H1 (cell line): ENCODE results near the gene UTP3. TPM values are rescaled to one million over a fixed set of nuclear protein-coding genes. Genes with fewer than 3 reads are reported as not detected.

Experiments used
- CTCF ChIA-PET: fragments of 300-600 bp; sonication (Branson Sonifier 250); formaldehyde crosslinking; loops from one replicate; lab custom pipeline; 2021; ENCODE audit not compliant: partially characterized antibody; lab: Charles Lee
- POLR2A ChIA-PET: fragments of 300-600 bp; sonication (Branson Sonifier 250); formaldehyde crosslinking; loops from one replicate; lab custom pipeline; 2021; ENCODE audit warnings: inconsistent platforms; ENCODE audit not compliant: partially characterized antibody; lab: Charles Lee
- DNase-seq, 2 experiments: peaks; one replicate each; pipeline versions ENCODE4 v3.0.0 to v3.0.0-alpha.2; 2010 to 2022; ENCODE audit warnings: low spot score in 2 of 2, low read depth in 1 of 2, mixed read lengths in 1 of 2
- FAIRE-seq: peaks from 2 replicates; lab custom pipeline; 2011; peaks lifted over from hg19 to GRCh38; lab: Jason Lieb, UNC
- H2AFZ ChIP-seq: 2 replicates; pipeline ENCODE4 v1.8.1; 2012; ENCODE audit warnings: low read length, inconsistent platforms
- H2AK5ac ChIP-seq: 2 replicates; pipeline ENCODE4 v1.6.1; 2013; ENCODE audit warnings: low read depth, low read length
- H2BK120ac ChIP-seq: replicated peaks from 2 replicates; pipeline ENCODE3; 2013; ENCODE audit warnings: low read depth, low read length, inconsistent platforms
- H2BK12ac ChIP-seq: 2 replicates; pipeline ENCODE4 v1.6.1; 2013; ENCODE audit warnings: low read depth, low read length
- H2BK15ac ChIP-seq: 2 replicates; pipeline ENCODE4 v1.6.1; 2013; ENCODE audit warnings: low read length
- H2BK20ac ChIP-seq: 2 replicates; pipeline ENCODE4 v1.6.1; 2013; ENCODE audit warnings: low read length
- H2BK5ac ChIP-seq: 2 replicates; pipeline ENCODE4 v1.6.1; 2013; ENCODE audit warnings: low read depth, low read length
- H3K14ac ChIP-seq: 2 replicates; pipeline ENCODE4 v1.6.1; 2013; ENCODE audit warnings: inconsistent platforms; ENCODE audit not compliant: insufficient read length
- H3K18ac ChIP-seq: 2 replicates; pipeline ENCODE4 v1.6.1; 2013; ENCODE audit warnings: low read length; ENCODE audit errors: extremely low read depth
- H3K23ac ChIP-seq: 2 replicates; pipeline ENCODE4 v1.6.1; 2013; ENCODE audit warnings: inconsistent platforms; ENCODE audit not compliant: insufficient read length
- H3K23me2 ChIP-seq: 2 replicates; pipeline ENCODE4 v1.6.1; 2013; ENCODE audit warnings: low read depth, low read length
- H3K27ac ChIP-seq: 2 replicates; pipeline ENCODE4 v1.6.1; 2011; ENCODE audit warnings: low read depth, low read length, inconsistent platforms
- H3K27me3 ChIP-seq, 4 experiments: replicated peaks in 1 of 4; 1 replicate in 1 of 4; 2 replicates in 3 of 4; pipeline versions ENCODE4 v1.6.1 to v1.8.1; 2011 to 2013; ENCODE audit warnings: low read length in 3 of 4, mild to moderate bottlenecking in 3 of 4, inconsistent platforms in 2 of 4, mixed read lengths in 2 of 4, moderate library complexity in 1 of 4; ENCODE audit not compliant: control insufficient read depth in 3 of 4, insufficient read depth in 3 of 4; ENCODE audit errors: extremely low read depth in 1 of 4
- H3K36me3 ChIP-seq, 4 experiments: 2 replicates each; pipeline versions ENCODE4 v1.6.1 to v1.8.1; 2011 to 2013; ENCODE audit warnings: mild to moderate bottlenecking in 4 of 4, low read length in 3 of 4, moderate library complexity in 2 of 4, control low read depth in 1 of 4, inconsistent platforms in 1 of 4; ENCODE audit not compliant: insufficient read depth in 4 of 4, control insufficient read depth in 2 of 4
- H3K4ac ChIP-seq: replicated peaks from 2 replicates; pipeline ENCODE3; 2013; ENCODE audit warnings: low read length, low read depth, mixed read lengths, inconsistent platforms; ENCODE audit not compliant: insufficient read length
- H3K4me1 ChIP-seq, 4 experiments: replicated peaks in 1 of 4; 1 replicate in 1 of 4; 2 replicates in 3 of 4; pipeline versions ENCODE4 v1.6.1 to v1.8.1; 2011 to 2013; ENCODE audit warnings: low read length in 3 of 4, inconsistent platforms in 2 of 4, mixed read lengths in 1 of 4; ENCODE audit not compliant: insufficient read depth in 4 of 4, control insufficient read depth in 3 of 4
- H3K4me2 ChIP-seq, 2 experiments: 2 replicates each; pipeline versions ENCODE4 v1.6.1 to v1.8.1; 2011 to 2013; ENCODE audit warnings: low read depth in 2 of 2, low read length in 2 of 2, control low read depth in 1 of 2, inconsistent platforms in 1 of 2, mild to moderate bottlenecking in 1 of 2; ENCODE audit not compliant: insufficient read depth in 1 of 2
- H3K4me3 ChIP-seq, 4 experiments: fragments of 200-600, 300-600 bp in 1 of 4; sonication (generic), shearing (Covaris generic), sonication (Bioruptor Twin) in 1 of 4; 2 replicates each; pipeline versions ENCODE4 v1.5.1 to v1.8.1; 2011 to 2016; ENCODE audit warnings: low read length in 4 of 4, low read depth in 3 of 4, control low read depth in 2 of 4, inconsistent platforms in 2 of 4, mild to moderate bottlenecking in 2 of 4, mixed read lengths in 1 of 4, moderate library complexity in 1 of 4; ENCODE audit not compliant: insufficient read depth in 2 of 4; ENCODE audit errors: extremely low read depth in 1 of 4
- H3K56ac ChIP-seq: replicated peaks from 2 replicates; pipeline ENCODE3; 2013; ENCODE audit warnings: low read depth, mild to moderate bottlenecking, mixed read lengths, low read length, inconsistent platforms; ENCODE audit not compliant: insufficient read length
- H3K79me1 ChIP-seq: 2 replicates; pipeline ENCODE4 v1.6.1; 2013; ENCODE audit warnings: low read depth, low read length, control low read depth
- H3K79me2 ChIP-seq, 2 experiments: 2 replicates each; pipeline versions ENCODE4 v1.6.1 to v1.8.1; 2012 to 2013; ENCODE audit warnings: low read length in 2 of 2, mild to moderate bottlenecking in 2 of 2, inconsistent platforms in 1 of 2; ENCODE audit not compliant: insufficient read depth in 2 of 2, control insufficient read depth in 1 of 2
- H3K9ac ChIP-seq, 4 experiments: replicated peaks in 1 of 4; 1 replicate in 1 of 4; 2 replicates in 3 of 4; pipeline versions ENCODE4 v1.6.1 to v1.8.1; 2011 to 2013; ENCODE audit warnings: low read depth in 3 of 4, low read length in 3 of 4, control low read depth in 2 of 4, mild to moderate bottlenecking in 2 of 4, moderate library complexity in 2 of 4, inconsistent platforms in 1 of 4; ENCODE audit errors: extremely low read depth in 1 of 4
- H3K9me3 ChIP-seq, 2 experiments: 2 replicates each; pipeline versions ENCODE4 v1.6.1 to v1.8.1; 2012 to 2013; ENCODE audit warnings: mild to moderate bottlenecking in 2 of 2, moderate library complexity in 2 of 2, control low read depth in 1 of 2, inconsistent platforms in 1 of 2, low read depth in 1 of 2, low read length in 1 of 2, mixed read lengths in 1 of 2; ENCODE audit not compliant: insufficient read depth in 2 of 2
- H4K20me1 ChIP-seq, 2 experiments: replicated peaks in 1 of 2; 2 replicates each; pipeline versions ENCODE3 to v1.8.1; 2011 to 2013; ENCODE audit warnings: inconsistent platforms in 2 of 2, low read length in 2 of 2, mild to moderate bottlenecking in 1 of 2; ENCODE audit not compliant: insufficient read depth in 2 of 2, control insufficient read depth in 1 of 2
- H4K5ac ChIP-seq: 2 replicates; pipeline ENCODE4 v1.6.1; 2013; ENCODE audit warnings: low read length, low read depth, mixed read lengths, inconsistent platforms; ENCODE audit not compliant: insufficient read length
- H4K8ac ChIP-seq: 2 replicates; pipeline ENCODE4 v1.8.0; 2013; ENCODE audit warnings: mild to moderate bottlenecking, moderate library complexity, low read length, inconsistent platforms; ENCODE audit not compliant: insufficient read depth; ENCODE audit errors: extremely low read depth
- H4K91ac ChIP-seq: replicated peaks from 2 replicates; pipeline ENCODE3; 2013; ENCODE audit warnings: low read length, mixed read lengths, inconsistent platforms; ENCODE audit not compliant: insufficient read length
- CTBP2 ChIP-seq: IDR thresholded peaks from 2 replicates; pipeline ENCODE4 v1.7.0; 2011; ENCODE audit warnings: borderline replicate concordance, mild to moderate bottlenecking, moderate library complexity, mixed read lengths, low read length; ENCODE audit not compliant: insufficient read depth, insufficient read length
- EGR1 ChIP-seq: IDR thresholded peaks from 2 replicates; pipeline ENCODE4 v1.6.1; 2011; ENCODE audit warnings: low read depth, low read length, borderline replicate concordance
- EZH2 ChIP-seq: fragments of 200-600 bp; sonication (generic); IDR thresholded peaks from 2 replicates; pipeline ENCODE4 v1.7.1; 2012; ENCODE audit warnings: low read depth, mild to moderate bottlenecking, moderate library complexity, low read length, inconsistent platforms; ENCODE audit not compliant: severe bottlenecking
- HDAC2 ChIP-seq, 2 experiments: fragments of 300-600 bp in 1 of 2; sonication (generic) in 1 of 2; IDR thresholded peaks; 2 replicates each; pipeline ENCODE4 v1.6.1; 2011 to 2012; ENCODE audit warnings: low read depth in 2 of 2, low read length in 2 of 2, mild to moderate bottlenecking in 2 of 2, moderate library complexity in 2 of 2, borderline replicate concordance in 1 of 2, inconsistent platforms in 1 of 2
- KDM4A ChIP-seq: IDR thresholded peaks from one replicate; pipeline ENCODE4 v1.7.1; 2012; ENCODE audit warnings: low read depth, mild to moderate bottlenecking, moderate library complexity, low read length, inconsistent platforms; ENCODE audit not compliant: severe bottlenecking
- POLR2A ChIP-seq, 2 experiments: IDR thresholded peaks; 1 replicate in 1 of 2; 2 replicates in 1 of 2; pipeline ENCODE4 v1.6.1; 2011; ENCODE audit warnings: low read depth in 2 of 2, low read length in 2 of 2, mild to moderate bottlenecking in 2 of 2; ENCODE audit errors: control extremely low read depth in 1 of 2
- TAF7 ChIP-seq: optimal IDR thresholded peaks from 2 replicates; pipeline ENCODE3; 2011; ENCODE audit warnings: low read depth, mild to moderate bottlenecking, inconsistent platforms, low read length, moderate library complexity, borderline replicate concordance
- WGBS, 2 experiments: shearing (Covaris generic) in 1 of 2; methylation state at CpG; one replicate each; pipeline versions ENCODE4 v1.1.6 to v1.1.7; 2013 to 2015; ENCODE audit warnings: low lambda C conversion rate in 2 of 2, mixed read lengths in 2 of 2, inconsistent platforms in 1 of 2, low coverage in 1 of 2, missing lambda C conversion rate in 1 of 2; ENCODE audit not compliant: insufficient replicate concordance in 2 of 2, insufficient coverage in 1 of 2, insufficient read length in 1 of 2; ENCODE audit errors: extremely low coverage in 1 of 2, missing lambda C conversion rate in 1 of 2; 5-methylcytosine and 5-hydroxymethylcytosine counted together
- polyA plus RNA-seq, 7 experiments: library from polyadenylated mRNA; depleted of rRNA in 3 of 7; stranded (reverse) in 5 of 7; unstranded in 2 of 7; fragments of >200 nt in 5 of 7; fragments of 200-250 nt in 2 of 7; gene quantifications; 1 replicate in 5 of 7; 2 replicates in 1 of 7; 4 replicates in 1 of 7; pipeline versions ENCODE4 v1.2.1 to v1.2.3, GENCODE V29; 2011 to 2013; ENCODE audit warnings: missing spikeins in 2 of 7, mixed read lengths in 2 of 7
- total RNA-seq: library from RNA; stranded (reverse); fragmentation: NEBNext Ultra II Directional; extraction: Animal tissue kit (Norgen Biotek cat#: 25700); gene quantifications from 2 replicates; pipeline ENCODE4 v1.2.1, GENCODE V29; 2021
- TF ChIP-seq, protein P1 (sequence below), 3 experiments: IDR thresholded peaks; 1 replicate in 2 of 3; 2 replicates in 1 of 3; pipeline versions ENCODE4 v1.5.1 to v1.6.1; 2011; ENCODE audit warnings: low read length in 3 of 3, mild to moderate bottlenecking in 3 of 3, inconsistent platforms in 2 of 3, low read depth in 1 of 3, moderate library complexity in 1 of 3; ENCODE audit not compliant: insufficient read depth in 1 of 3; ENCODE audit errors: control extremely low read depth in 1 of 3

Gene UTP3
- total and polyA plus RNA-seq, 2 of the 8 experiments (the other 6 are each of a cell fraction or from before 2014, with no cell fraction given): 11.2 to 51.3 TPM

DNA sequence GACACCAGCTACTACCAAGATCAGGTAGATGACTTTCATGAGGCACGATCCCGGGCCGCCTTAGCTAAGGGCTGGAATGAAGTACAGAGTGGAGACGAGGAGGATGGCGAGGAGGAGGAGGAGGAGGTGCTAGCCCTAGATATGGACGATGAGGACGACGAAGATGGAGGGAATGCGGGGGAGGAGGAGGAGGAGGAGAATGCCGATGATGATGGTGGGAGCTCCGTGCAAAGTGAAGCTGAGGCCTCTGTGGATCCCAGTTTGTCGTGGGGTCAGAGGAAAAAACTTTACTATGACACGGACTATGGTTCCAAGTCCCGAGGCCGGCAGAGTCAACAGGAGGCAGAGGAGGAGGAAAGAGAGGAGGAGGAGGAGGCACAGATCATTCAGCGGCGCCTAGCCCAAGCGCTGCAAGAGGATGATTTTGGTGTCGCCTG lies 481 bp downstream of the UTP3 start:
- H2AK5ac ChIP-seq: peak overlapping the region; percentile 40; the same call in 1 of the 2 replicates
- FAIRE-seq: no peak
- H3K27ac ChIP-seq: peak overlapping the region; percentile 86
- peak overlapping the region; percentile 70 for H4K91ac ChIP-seq
- H3K18ac ChIP-seq: peak overlapping the region; percentile 75; the same call in 1 of the 2 replicates
- ChIA-PET POLR2A (interaction anchor here (0.9 to 7.7 kb wide), 5 partner anchors 12 to 104 kb away, joined by 3 to 86 read pairs (median 4); no protein-coding TSS in a partner anchor), CTCF (interaction anchor here (0.5 to 3.4 kb wide), 12 partner anchors 9 to 270 kb away, joined by 3 to 36 read pairs (median 4); partner anchors contain the start of gene RUFY3)
- H2BK5ac ChIP-seq: peak overlapping the region; percentile 96
- peaks cover 6 to 32% of the 10 kb centered on the region in 2 experiments for H3K79me2 ChIP-seq
- H4K8ac ChIP-seq: peak overlapping the region; percentile 88; the same call in 1 of the 2 replicates
- H3K4me3 ChIP-seq: peak overlapping the region; percentile 79 to 99 (median 91)
- peaks cover 13% of the 10 kb centered on the region; the same call in 1 of the 2 replicates for H3K23me2 ChIP-seq
- H3K36me3 ChIP-seq: peaks cover 0 to 15% (median 1%) of the 10 kb centered on the region in 4 experiments; a peak in 1 of 8 replicates
- peak overlapping the region; percentile 79 for H3K4ac ChIP-seq
- H3K4me2 ChIP-seq: peak overlapping the region; percentile 77 to 93
- peaks cover 0 to 2% (median 0%) of the 10 kb centered on the region in 4 experiments; a peak in 2 of 7 replicates for H3K4me1 ChIP-seq
- H2BK12ac ChIP-seq: no peak overlapping the region; the same call in 1 of the 2 replicates
- no peaks in the 10 kb centered on the region for H3K27me3 ChIP-seq
- H2BK120ac ChIP-seq: no peak overlapping the region
- no peaks in the 10 kb centered on the region for H4K20me1 ChIP-seq
- H2BK15ac ChIP-seq: no peak overlapping the region
- H3K56ac ChIP-seq: peak overlapping the region; percentile 20
- peak overlapping the region; percentile 91 to 94 (median 92) for H3K9ac ChIP-seq
- H3K79me1 ChIP-seq: peaks cover 2% of the 10 kb centered on the region; the same call in 1 of the 2 replicates
- no peak overlapping the region for H2BK20ac ChIP-seq
- peak overlapping the region; percentile 68 for H2AFZ ChIP-seq
- H3K14ac ChIP-seq: no peak overlapping the region
- DNase-seq: no peak
- peak overlapping the region; percentile 18 for H4K5ac ChIP-seq
- 5% methylated on average over 19 of the region's 19 CpGs; no CpG with 5 or more reads in 1 of the 2 experiments for WGBS, 2 experiments
- H3K23ac ChIP-seq: no peak overlapping the region
- H3K9me3 ChIP-seq: no peaks in the 10 kb centered on the region
- TF ChIP-seq EGR1: peak; percentile 75; the same call in 1 of the 2 replicates
- TF ChIP-seq TAF7: no peak
- TF ChIP-seq HDAC2 (IDR thresholded peaks at IDR 0.05; ENCODE audit: borderline replicate concordance in 1 of 2, low read depth in 2 of 2, low read length in 2 of 2): 0 out of 4 replicates have a peak, but pooled peaks of 1 of the 2 experiments have one; percentile 11
- TF ChIP-seq POLR2A (IDR thresholded peaks at IDR 0.05; ENCODE audit: control extremely low read depth in 1 of 2, low read depth in 2 of 2, low read length in 2 of 2): no peak
- TF ChIP-seq CTBP2: no peak
- TF ChIP-seq KDM4A: no peak
- TF ChIP-seq, protein P1, sequence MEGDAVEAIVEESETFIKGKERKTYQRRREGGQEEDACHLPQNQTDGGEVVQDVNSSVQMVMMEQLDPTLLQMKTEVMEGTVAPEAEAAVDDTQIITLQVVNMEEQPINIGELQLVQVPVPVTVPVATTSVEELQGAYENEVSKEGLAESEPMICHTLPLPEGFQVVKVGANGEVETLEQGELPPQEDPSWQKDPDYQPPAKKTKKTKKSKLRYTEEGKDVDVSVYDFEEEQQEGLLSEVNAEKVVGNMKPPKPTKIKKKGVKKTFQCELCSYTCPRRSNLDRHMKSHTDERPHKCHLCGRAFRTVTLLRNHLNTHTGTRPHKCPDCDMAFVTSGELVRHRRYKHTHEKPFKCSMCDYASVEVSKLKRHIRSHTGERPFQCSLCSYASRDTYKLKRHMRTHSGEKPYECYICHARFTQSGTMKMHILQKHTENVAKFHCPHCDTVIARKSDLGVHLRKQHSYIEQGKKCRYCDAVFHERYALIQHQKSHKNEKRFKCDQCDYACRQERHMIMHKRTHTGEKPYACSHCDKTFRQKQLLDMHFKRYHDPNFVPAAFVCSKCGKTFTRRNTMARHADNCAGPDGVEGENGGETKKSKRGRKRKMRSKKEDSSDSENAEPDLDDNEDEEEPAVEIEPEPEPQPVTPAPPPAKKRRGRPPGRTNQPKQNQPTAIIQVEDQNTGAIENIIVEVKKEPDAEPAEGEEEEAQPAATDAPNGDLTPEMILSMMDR (IDR thresholded peaks at IDR 0.05; ENCODE audit: control extremely low read depth in 1 of 3, insufficient read depth in 1 of 3, low read depth in 1 of 3, low read length in 3 of 3): no peak
- TF ChIP-seq EZH2: no peak
